Liver (tissue), 9 donors: Measurements from ENCODE around the gene IQSEC1. TPM values are rescaled to one million over a fixed set of nuclear protein-coding genes. Genes with fewer than 3 reads are reported as not detected.

Experiments used
- DNase-seq: peaks from one replicate; pipeline ENCODE4 v3.0.0-alpha.2; 2017; ENCODE audit warnings: low spot score
- H3K27ac ChIP-seq, 2 donors: one replicate each; pipeline ENCODE4 v1.7.0; 2013; ENCODE audit warnings: inconsistent platforms in 2 of 2, low read length in 2 of 2, control low read depth in 1 of 2, low read depth in 1 of 2, mild to moderate bottlenecking in 1 of 2
- H3K27me3 ChIP-seq, 4 donors: one replicate each; pipeline versions ENCODE4 v1.6.1 to v1.7.0; 2013; ENCODE audit warnings: low read length in 3 of 4, inconsistent platforms in 1 of 4, mild to moderate bottlenecking in 1 of 4, moderate library complexity in 1 of 4; ENCODE audit not compliant: control insufficient read depth in 4 of 4, insufficient read depth in 4 of 4
- H3K36me3 ChIP-seq, 4 donors: one replicate each; pipeline versions ENCODE4 v1.6.1 to v1.7.0; 2013; ENCODE audit warnings: low read length in 3 of 4, mild to moderate bottlenecking in 3 of 4, low read depth in 1 of 4, moderate library complexity in 1 of 4; ENCODE audit not compliant: control insufficient read depth in 4 of 4, insufficient read depth in 3 of 4
- H3K4me1 ChIP-seq, 4 donors: one replicate each; pipeline versions ENCODE4 v1.6.1 to v1.7.0; 2013; ENCODE audit warnings: low read length in 3 of 4, mild to moderate bottlenecking in 3 of 4, moderate library complexity in 1 of 4; ENCODE audit not compliant: control insufficient read depth in 4 of 4, insufficient read depth in 4 of 4
- H3K4me3 ChIP-seq, 3 donors: one replicate each; pipeline versions ENCODE4 v1.6.1 to v1.7.0; 2013; ENCODE audit warnings: low read length in 3 of 3, control low read depth in 1 of 3, low read depth in 1 of 3, mild to moderate bottlenecking in 1 of 3
- H3K9ac ChIP-seq, 2 donors: one replicate each; pipeline ENCODE4 v1.7.0; 2013; ENCODE audit warnings: low read length in 2 of 2, mild to moderate bottlenecking in 2 of 2, moderate library complexity in 2 of 2, control low read depth in 1 of 2, low read depth in 1 of 2
- H3K9me3 ChIP-seq, 4 donors: one replicate each; pipeline versions ENCODE4 v1.6.1 to v1.7.0; 2013; ENCODE audit warnings: low read length in 3 of 4; ENCODE audit not compliant: control insufficient read depth in 4 of 4
- ATF3 ChIP-seq: IDR thresholded peaks from 2 replicates; pipeline ENCODE4 v1.6.1; 2016; ENCODE audit warnings: antibody characterized with exemption
- CTCF ChIP-seq: fragments of 150-350 bp; IDR thresholded peaks from 2 replicates; pipeline ENCODE4 v1.5.1; 2017; ENCODE audit warnings: improper control_type of control experiment, low read depth, low read length; ENCODE audit not compliant: missing input control
- EGR1 ChIP-seq, 2 donors: IDR thresholded peaks; 2 replicates each; pipeline ENCODE4 v1.6.1; 2016 to 2018; ENCODE audit warnings: antibody characterized with exemption in 2 of 2, low read depth in 2 of 2
- FOXA1 ChIP-seq: IDR thresholded peaks from 2 replicates; pipeline ENCODE4 v1.6.1; 2016; ENCODE audit warnings: antibody characterized with exemption
- FOXA2 ChIP-seq: IDR thresholded peaks from 2 replicates; pipeline ENCODE4 v1.6.1; 2016; ENCODE audit warnings: antibody characterized with exemption
- GABPA ChIP-seq, 2 donors: IDR thresholded peaks in 1 of 2; conservative IDR thresholded peaks in 1 of 2; 2 replicates each; pipeline ENCODE4 v1.6.1; 2016; ENCODE audit warnings: antibody characterized with exemption in 2 of 2, mild to moderate bottlenecking in 1 of 2, moderate library complexity in 1 of 2
- HNF4A ChIP-seq, 2 donors: conservative IDR thresholded peaks; 2 replicates each; pipeline ENCODE4 v1.6.1; 2016; ENCODE audit warnings: antibody characterized with exemption in 2 of 2, mild to moderate bottlenecking in 2 of 2
- HNF4G ChIP-seq: IDR thresholded peaks from 2 replicates; pipeline ENCODE4 v1.6.1; 2016; ENCODE audit warnings: antibody characterized with exemption
- JUND ChIP-seq, 2 donors: IDR thresholded peaks; 2 replicates each; pipeline ENCODE4 v1.6.1; 2016; ENCODE audit warnings: antibody characterized with exemption in 2 of 2
- MAX ChIP-seq: IDR thresholded peaks from 2 replicates; pipeline ENCODE4 v1.6.1; 2016; ENCODE audit warnings: antibody characterized with exemption
- NR2F2 ChIP-seq: IDR thresholded peaks from 2 replicates; pipeline ENCODE4 v1.6.1; 2016; ENCODE audit warnings: antibody characterized with exemption
- RAD21 ChIP-seq, 2 donors: IDR thresholded peaks; 2 replicates each; pipeline ENCODE4 v1.6.1; 2016; ENCODE audit warnings: antibody characterized with exemption in 2 of 2, mild to moderate bottlenecking in 2 of 2
- REST ChIP-seq: IDR thresholded peaks from 2 replicates; pipeline ENCODE4 v1.6.1; 2016; ENCODE audit warnings: antibody characterized with exemption, mild to moderate bottlenecking
- RXRA ChIP-seq, 2 donors: IDR thresholded peaks; 2 replicates each; pipeline ENCODE4 v1.6.1; 2017 to 2018; ENCODE audit warnings: antibody characterized with exemption in 2 of 2, mild to moderate bottlenecking in 1 of 2
- SP1 ChIP-seq: IDR thresholded peaks from 2 replicates; pipeline ENCODE4 v1.6.1; 2018; ENCODE audit warnings: antibody characterized with exemption, mild to moderate bottlenecking
- TAF1 ChIP-seq: conservative IDR thresholded peaks from 2 replicates; pipeline ENCODE4 v1.6.1; 2016; ENCODE audit warnings: antibody characterized with exemption, mild to moderate bottlenecking
- YY1 ChIP-seq: IDR thresholded peaks from 2 replicates; pipeline ENCODE4 v1.6.1; 2016; ENCODE audit warnings: antibody characterized with exemption, mild to moderate bottlenecking
- ZBTB33 ChIP-seq: IDR thresholded peaks from 2 replicates; pipeline ENCODE4 v1.6.1; 2016; ENCODE audit warnings: antibody characterized with exemption
- WGBS: extraction: QIAGEN DNeasy Blood & Tissue Kit; methylation state at CpG from one replicate; pipeline ENCODE4 v1.1.7; 2013; 5-methylcytosine and 5-hydroxymethylcytosine counted together
- polyA plus RNA-seq, 2 donors: library from polyadenylated mRNA; stranded (reverse) in 1 of 2; unstranded in 1 of 2; fragments of 200-250 nt in 1 of 2; fragments of >200 nt in 1 of 2; fragmentation: Nextera tagmentation in 1 of 2; extraction: Ambion mirVana in 1 of 2; gene quantifications; one replicate each; pipeline versions ENCODE4 v1.2.1 to v1.2.3, GENCODE V29; 2013 to 2015
- total RNA-seq, 2 donors: library from RNA; depleted of rRNA; stranded (reverse); fragments of >200 nt; gene quantifications; one replicate each; pipeline ENCODE4 v1.2.3, GENCODE V29; 2014
- donor health status: healthy.
- donor health status: healthy.
- donor health status: healthy.
- donor health status: healthy.
- donor health status: healthy.

Gene IQSEC1
- total and polyA plus RNA-seq, 4 donors: 12.7 to 56.0 (median 36.2) TPM

- H3K9me3 ChIP-seq: no peaks in the 10 kb centered on the region
- H3K9ac ChIP-seq: no peak overlapping the region
- no peak overlapping the region for H3K27ac ChIP-seq
- TF ChIP-seq HNF4G (no peak), RXRA (IDR thresholded peaks at IDR 0.05) (no peak), TAF1 (no peak), GABPA (IDR thresholded peaks at IDR 0.05 in 1 of 2, conservative IDR thresholded peaks at IDR 0.05 in 1 of 2) (no peak), EGR1 (IDR thresholded peaks at IDR 0.05; ENCODE audit: low read depth in 2 of 2) (no peak), ZBTB33 (no peak), HNF4A (conservative IDR thresholded peaks at IDR 0.05) (no peak), YY1 (no peak), FOXA1 (no peak), JUND (IDR thresholded peaks at IDR 0.05) (no peak), FOXA2 (no peak), NR2F2 (no peak), ATF3 (no peak), CTCF (no peak)
- H3K4me1 ChIP-seq: peaks cover 16 to 50% (median 40%) of the 10 kb centered on the region in 4 donors
- no peak overlapping the region for H3K4me3 ChIP-seq
- peak; percentile 63 for DNase-seq
- WGBS: 92% methylated on average over 14 of the region's 14 CpGs
- H3K27me3 ChIP-seq: no peaks in the 10 kb centered on the region
- H3K36me3 ChIP-seq: no peaks in the 10 kb centered on the region
Observed at GRCh38 chr3:12952343-12953200, 120.7 kb downstream of the IQSEC1 start.

GRCh38 chr3:12948891-12949711 is 124.1 kb downstream of the IQSEC1 start:
- H3K4me3 ChIP-seq: no peak overlapping the region
- DNase-seq: no peak
- H3K27me3 ChIP-seq: no peaks in the 10 kb centered on the region
- 81% methylated on average over 10 of the region's 10 CpGs for WGBS
- no peaks in the 10 kb centered on the region for H3K9me3 ChIP-seq
- H3K4me1 ChIP-seq: peaks cover 4 to 36% (median 15%) of the 10 kb centered on the region in 4 donors
- H3K27ac ChIP-seq: no peak overlapping the region
- no peaks in the 10 kb centered on the region for H3K36me3 ChIP-seq
- no peak overlapping the region for H3K9ac ChIP-seq
- TF ChIP-seq FOXA1 (no peak), REST (no peak), GABPA (IDR thresholded peaks at IDR 0.05 in 1 of 2, conservative IDR thresholded peaks at IDR 0.05 in 1 of 2) (no peak), SP1 (no peak), ATF3 (no peak), FOXA2 (no peak), HNF4A (conservative IDR thresholded peaks at IDR 0.05) (no peak), RAD21 (IDR thresholded peaks at IDR 0.05) (no peak), HNF4G (no peak), TAF1 (no peak), NR2F2 (no peak), ZBTB33 (no peak), JUND (IDR thresholded peaks at IDR 0.05) (no peak), YY1 (no peak), MAX (no peak), EGR1 (IDR thresholded peaks at IDR 0.05; ENCODE audit: low read depth in 2 of 2) (no peak)
